BE2C (cell line): ENCODE measurements around the gene DENND6B.

ENCODE experiments used
- DNase-seq: peaks from one replicate; pipeline ENCODE4 v3.0.0-alpha.2; 2020
- H3K27me3 ChIP-seq: fragments of 250-450 bp; sonication (Bioruptor Pico); 2 replicates; pipeline ENCODE4 v1.5.1; 2020; ENCODE audit warnings: mild to moderate bottlenecking
- H3K36me3 ChIP-seq: fragments of 250-450 bp; sonication (Bioruptor Pico); 2 replicates; pipeline ENCODE4 v1.5.1; 2020; ENCODE audit warnings: mild to moderate bottlenecking
- H3K4me1 ChIP-seq: fragments of 250-450 bp; sonication (Bioruptor Pico); 2 replicates; pipeline ENCODE4 v1.5.1; 2020
- H3K4me3 ChIP-seq: 2 replicates; pipeline ENCODE4 v1.5.1; 2011; ENCODE audit warnings: low read depth, low read length
- H3K9me3 ChIP-seq: fragments of 250-450 bp; sonication (Bioruptor Pico); 2 replicates; pipeline ENCODE4 v1.5.1; 2020
- TF ChIP-seq, protein P1 (sequence below): IDR thresholded peaks from 2 replicates; pipeline ENCODE4 v1.5.1; 2012; ENCODE audit warnings: mild to moderate bottlenecking, low read depth, low read length

DENND6B gene

GRCh38 chr22:50361688-50362087 lies 34.9 kb upstream of the DENND6B start:
- no peak overlapping the region for H3K4me3 ChIP-seq
- no peaks in the 10 kb centered on the region for H3K4me1 ChIP-seq
- no peaks in the 10 kb centered on the region for H3K9me3 ChIP-seq
- TF ChIP-seq, protein P1, sequence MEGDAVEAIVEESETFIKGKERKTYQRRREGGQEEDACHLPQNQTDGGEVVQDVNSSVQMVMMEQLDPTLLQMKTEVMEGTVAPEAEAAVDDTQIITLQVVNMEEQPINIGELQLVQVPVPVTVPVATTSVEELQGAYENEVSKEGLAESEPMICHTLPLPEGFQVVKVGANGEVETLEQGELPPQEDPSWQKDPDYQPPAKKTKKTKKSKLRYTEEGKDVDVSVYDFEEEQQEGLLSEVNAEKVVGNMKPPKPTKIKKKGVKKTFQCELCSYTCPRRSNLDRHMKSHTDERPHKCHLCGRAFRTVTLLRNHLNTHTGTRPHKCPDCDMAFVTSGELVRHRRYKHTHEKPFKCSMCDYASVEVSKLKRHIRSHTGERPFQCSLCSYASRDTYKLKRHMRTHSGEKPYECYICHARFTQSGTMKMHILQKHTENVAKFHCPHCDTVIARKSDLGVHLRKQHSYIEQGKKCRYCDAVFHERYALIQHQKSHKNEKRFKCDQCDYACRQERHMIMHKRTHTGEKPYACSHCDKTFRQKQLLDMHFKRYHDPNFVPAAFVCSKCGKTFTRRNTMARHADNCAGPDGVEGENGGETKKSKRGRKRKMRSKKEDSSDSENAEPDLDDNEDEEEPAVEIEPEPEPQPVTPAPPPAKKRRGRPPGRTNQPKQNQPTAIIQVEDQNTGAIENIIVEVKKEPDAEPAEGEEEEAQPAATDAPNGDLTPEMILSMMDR, result no peak
- H3K36me3 ChIP-seq, result peaks cover 11% of the 10 kb centered on the region; the same call in 1 of the 2 replicates
- DNase-seq, result no peak
- H3K27me3 ChIP-seq, result no peaks in the 10 kb centered on the region

DNA sequence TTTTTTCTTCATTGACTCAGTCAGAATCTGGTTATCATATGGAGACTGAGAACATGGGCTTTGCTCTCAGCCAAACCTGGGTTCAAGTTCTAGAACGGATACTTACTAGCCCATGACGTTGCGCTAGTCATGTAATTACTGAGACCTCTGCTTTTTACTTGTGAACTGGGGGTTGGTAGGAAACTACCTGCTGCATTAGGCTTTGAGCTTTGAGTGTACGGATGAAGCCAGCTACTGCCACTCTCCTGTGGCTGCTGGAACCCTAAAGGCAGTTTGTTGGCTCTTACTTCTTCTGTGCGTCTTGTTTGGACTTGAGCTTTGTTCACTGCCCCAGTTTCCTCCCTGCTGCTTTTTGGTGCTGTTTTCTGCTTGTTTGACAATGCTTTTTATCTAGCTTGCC lies 34.4 kb upstream of the DENND6B start:
- no peaks in the 10 kb centered on the region for H3K4me1 ChIP-seq
- H3K27me3 ChIP-seq, result no peaks in the 10 kb centered on the region
- DNase-seq, result no peak
- peaks cover 11% of the 10 kb centered on the region; the same call in 1 of the 2 replicates for H3K36me3 ChIP-seq
- no peaks in the 10 kb centered on the region for H3K9me3 ChIP-seq
- no peak overlapping the region for H3K4me3 ChIP-seq
- TF ChIP-seq, protein P1, result no peak

DNA sequence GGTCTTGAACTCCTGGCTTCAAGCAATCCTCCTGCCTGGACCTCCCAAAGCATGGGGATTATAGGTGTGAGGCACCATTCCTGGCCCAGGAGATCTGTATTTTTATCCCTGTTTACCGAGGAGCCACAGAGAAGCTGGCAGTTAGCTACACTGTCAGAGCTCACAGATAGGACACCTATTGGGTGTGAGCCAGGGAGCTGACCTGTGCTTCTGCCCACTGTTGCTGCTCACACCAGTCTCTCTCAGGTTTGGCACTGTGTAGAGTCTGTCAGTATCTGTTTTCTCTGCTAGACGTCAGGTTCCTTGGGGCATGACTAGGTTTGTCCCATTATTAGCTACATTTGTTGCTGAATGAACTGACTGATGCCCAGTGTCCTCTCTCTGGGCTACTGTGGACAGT lies 33.8 kb upstream of the DENND6B start:
- peaks cover 11% of the 10 kb centered on the region; the same call in 1 of the 2 replicates for H3K36me3 ChIP-seq
- no peak for DNase-seq
- H3K4me3 ChIP-seq, result no peak overlapping the region
- no peaks in the 10 kb centered on the region for H3K4me1 ChIP-seq
- no peaks in the 10 kb centered on the region for H3K9me3 ChIP-seq
- TF ChIP-seq, protein P1, result no peak
- H3K27me3 ChIP-seq, result no peaks in the 10 kb centered on the region

GRCh38 chr22:50357756-50358155 lies 30.9 kb upstream of the DENND6B start:
- TF ChIP-seq, protein P1, result no peak

GRCh38 chr22:50357222-50357621 lies 30.4 kb upstream of the DENND6B start:
- TF ChIP-seq, protein P1, result no peak
- no peak for DNase-seq
- Histone ChIP-seq H3K4me3 (no peak overlapping the region), H3K27me3 (no peaks in the 10 kb centered on the region), H3K4me1 (no peaks in the 10 kb centered on the region), H3K36me3 (peaks cover 6% of the 10 kb centered on the region), H3K9me3 (no peaks in the 10 kb centered on the region)

More at GRCh38 chr22:50357756-50358155, 30.9 kb upstream of the DENND6B start:
- no peaks in the 10 kb centered on the region for H3K27me3 ChIP-seq
- no peaks in the 10 kb centered on the region for H3K4me1 ChIP-seq
- H3K9me3 ChIP-seq, result no peaks in the 10 kb centered on the region
- peaks cover 6% of the 10 kb centered on the region; the same call in 1 of the 2 replicates for H3K36me3 ChIP-seq
- no peak overlapping the region for H3K4me3 ChIP-seq
- DNase-seq, result no peak

GRCh38 chr22:50356186-50356585 lies 29.4 kb upstream of the DENND6B start:
- DNase-seq, result no peak
- Histone ChIP-seq H3K9me3 (no peaks in the 10 kb centered on the region), H3K36me3 (peaks cover 6% of the 10 kb centered on the region), H3K4me1 (no peaks in the 10 kb centered on the region), H3K4me3 (no peak overlapping the region), H3K27me3 (no peaks in the 10 kb centered on the region)
- TF ChIP-seq, protein P1, result no peak
